Suprapubic skin (tissue), 3 donors: ENCODE data around the gene RPP14.

Source experiments
- POLR2A ChIP-seq, 2 donors: fragments of 450-650 bp; IDR thresholded peaks; one replicate each; pipeline ENCODE4 v1.6.1; 2017; ENCODE audit warnings: antibody characterized with exemption in 2 of 2, mild to moderate bottlenecking in 2 of 2, moderate library complexity in 2 of 2
- TF ChIP-seq, protein P1 (sequence below), 2 donors: fragments of 200-600 bp in 1 of 2; fragments of 450-650 bp in 1 of 2; sonication (generic) in 1 of 2; IDR thresholded peaks; one replicate each; pipeline ENCODE4 v1.5.1; 2016 to 2019; ENCODE audit warnings: antibody characterized with exemption in 2 of 2, mild to moderate bottlenecking in 1 of 2, moderate library complexity in 1 of 2

DNA sequence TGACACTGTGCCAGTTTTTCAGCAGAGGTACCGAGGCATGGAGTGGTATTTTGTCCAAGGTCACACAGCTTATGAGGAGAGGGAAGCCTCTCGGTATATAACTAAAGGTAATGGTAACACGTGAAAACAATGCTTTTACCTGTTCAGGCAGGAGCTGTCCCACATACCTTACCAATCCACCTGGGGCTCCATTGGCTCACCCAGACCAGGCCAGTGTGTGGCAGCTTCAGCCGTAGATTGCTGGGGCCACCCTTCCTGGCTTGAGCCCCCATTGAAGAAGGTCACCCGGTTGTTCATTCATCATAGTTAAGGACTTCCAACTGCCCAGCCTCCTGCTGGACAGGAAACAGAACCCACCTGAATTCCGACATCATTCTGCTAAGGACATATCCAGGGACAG lies 9.2 kb upstream of the RPP14 start:
- TF ChIP-seq, protein P1, sequence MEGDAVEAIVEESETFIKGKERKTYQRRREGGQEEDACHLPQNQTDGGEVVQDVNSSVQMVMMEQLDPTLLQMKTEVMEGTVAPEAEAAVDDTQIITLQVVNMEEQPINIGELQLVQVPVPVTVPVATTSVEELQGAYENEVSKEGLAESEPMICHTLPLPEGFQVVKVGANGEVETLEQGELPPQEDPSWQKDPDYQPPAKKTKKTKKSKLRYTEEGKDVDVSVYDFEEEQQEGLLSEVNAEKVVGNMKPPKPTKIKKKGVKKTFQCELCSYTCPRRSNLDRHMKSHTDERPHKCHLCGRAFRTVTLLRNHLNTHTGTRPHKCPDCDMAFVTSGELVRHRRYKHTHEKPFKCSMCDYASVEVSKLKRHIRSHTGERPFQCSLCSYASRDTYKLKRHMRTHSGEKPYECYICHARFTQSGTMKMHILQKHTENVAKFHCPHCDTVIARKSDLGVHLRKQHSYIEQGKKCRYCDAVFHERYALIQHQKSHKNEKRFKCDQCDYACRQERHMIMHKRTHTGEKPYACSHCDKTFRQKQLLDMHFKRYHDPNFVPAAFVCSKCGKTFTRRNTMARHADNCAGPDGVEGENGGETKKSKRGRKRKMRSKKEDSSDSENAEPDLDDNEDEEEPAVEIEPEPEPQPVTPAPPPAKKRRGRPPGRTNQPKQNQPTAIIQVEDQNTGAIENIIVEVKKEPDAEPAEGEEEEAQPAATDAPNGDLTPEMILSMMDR (IDR thresholded peaks at IDR 0.05), result no peak
- TF ChIP-seq POLR2A (IDR thresholded peaks at IDR 0.05), result no peak
